Measurements from ENCODE around the gene C1QL1.

The C1QL1 gene

GRCh38 chr17:44922746-44923470 lies 45.2 kb downstream of the C1QL1 start:
- H3K4me3 ChIP-seq (ENCODE audit: low read depth in 1 of 2, low read length in 2 of 2) = no peak overlapping the region
- H4K20me1 ChIP-seq (ENCODE audit: insufficient read depth, low read length) = peaks cover 23% of the 10 kb centered on the region
- no peak; the same call in none of the 3 replicates for ATAC-seq (ENCODE audit: insufficient read depth, low read depth)
- DNase-seq = no peak
- H2AFZ ChIP-seq (ENCODE audit: low read depth, low read length) = no peak overlapping the region
- no peaks in the 10 kb centered on the region for H3K9me3 ChIP-seq (ENCODE audit: insufficient read depth, low read length, severe bottlenecking)
- no peaks in the 10 kb centered on the region for H3K4me1 ChIP-seq (ENCODE audit: insufficient read depth, low read length)
- peaks cover 8% of the 10 kb centered on the region for H3K27me3 ChIP-seq (ENCODE audit: insufficient read depth, low read length, poor library complexity)
- H3K79me2 ChIP-seq (ENCODE audit: insufficient read depth, low read length) = no peaks in the 10 kb centered on the region
- no peak for TF ChIP-seq EZH2 (IDR thresholded peaks at IDR 0.05; ENCODE audit: borderline replicate concordance, low read depth, low read length, severe bottlenecking)
- no peak for TF ChIP-seq CTCF (IDR thresholded peaks at IDR 0.05; ENCODE audit: borderline replicate concordance, extremely low read depth, low read length, poor library complexity, severe bottlenecking)
- H3K27ac ChIP-seq (ENCODE audit: low read length) = no peak overlapping the region
- H3K4me2 ChIP-seq (ENCODE audit: insufficient read depth, low read length) = no peak overlapping the region
- H3K9ac ChIP-seq (ENCODE audit: low read depth, low read length) = no peak overlapping the region
- peaks cover 23% of the 10 kb centered on the region for H3K36me3 ChIP-seq (ENCODE audit: insufficient read depth, low read length)

GRCh38 chr17:44922136-44922535 lies 46.0 kb downstream of the C1QL1 start:
- H3K4me2 ChIP-seq (ENCODE audit: insufficient read depth, low read length) = no peak overlapping the region
- TF ChIP-seq EZH2 (IDR thresholded peaks at IDR 0.05; ENCODE audit: borderline replicate concordance, low read depth, low read length, severe bottlenecking) (no peak), CTCF (IDR thresholded peaks at IDR 0.05; ENCODE audit: borderline replicate concordance, extremely low read depth, low read length, poor library complexity, severe bottlenecking) (no peak)
- H3K9me3 ChIP-seq (ENCODE audit: insufficient read depth, low read length, severe bottlenecking) = no peaks in the 10 kb centered on the region
- no peak overlapping the region for H3K9ac ChIP-seq (ENCODE audit: low read depth, low read length)
- no peaks in the 10 kb centered on the region for H3K79me2 ChIP-seq (ENCODE audit: insufficient read depth, low read length)
- DNase-seq = no peak
- H2AFZ ChIP-seq (ENCODE audit: low read depth, low read length) = no peak overlapping the region
- peaks cover 15% of the 10 kb centered on the region for H3K36me3 ChIP-seq (ENCODE audit: insufficient read depth, low read length)
- no peaks in the 10 kb centered on the region for H3K4me1 ChIP-seq (ENCODE audit: insufficient read depth, low read length)
- no peak overlapping the region for H3K4me3 ChIP-seq (ENCODE audit: low read depth in 1 of 2, low read length in 2 of 2)
- H4K20me1 ChIP-seq (ENCODE audit: insufficient read depth, low read length) = peaks cover 15% of the 10 kb centered on the region
- peaks cover 8% of the 10 kb centered on the region for H3K27me3 ChIP-seq (ENCODE audit: insufficient read depth, low read length, poor library complexity)
- no peak for ATAC-seq (ENCODE audit: insufficient read depth, low read depth)
- H3K27ac ChIP-seq (ENCODE audit: low read length) = no peak overlapping the region

DNA sequence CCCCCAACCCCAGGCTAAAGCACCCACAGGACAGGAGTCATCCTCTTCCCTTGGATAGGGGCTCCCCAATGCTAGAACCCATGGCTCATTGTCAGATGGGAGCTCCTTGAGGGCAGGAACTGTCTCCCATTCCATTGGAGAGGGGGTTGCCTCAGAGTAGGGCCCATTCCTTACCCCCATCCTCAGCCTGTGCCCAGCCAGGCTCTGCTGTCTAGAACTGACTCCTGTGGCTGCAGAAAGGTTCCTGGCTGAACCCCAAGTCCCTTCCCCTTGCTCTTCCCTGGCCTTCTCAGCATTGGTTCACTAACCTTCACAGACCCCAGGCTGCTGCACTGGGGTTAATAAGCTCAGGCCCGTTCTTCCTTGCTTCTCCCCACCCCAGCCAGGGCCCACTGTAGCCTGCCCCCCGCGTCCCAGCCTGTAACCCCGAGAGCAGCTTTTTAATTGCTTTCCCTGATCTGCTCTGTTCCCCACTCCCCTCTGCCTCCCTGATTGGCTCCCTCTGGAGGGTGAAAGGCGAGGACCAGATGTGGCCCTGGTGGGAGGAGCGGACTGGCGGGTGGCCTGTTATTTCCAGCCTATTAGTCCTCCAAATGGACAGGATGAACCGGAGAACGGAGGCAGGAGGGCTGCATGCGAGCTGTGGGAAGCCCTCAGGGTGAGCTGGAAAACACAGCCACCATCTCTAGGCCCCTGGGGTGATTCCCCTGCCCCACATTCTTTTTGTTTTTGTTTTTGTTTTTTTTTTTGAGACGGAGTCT lies 46.8 kb downstream of the C1QL1 start:
- no peaks in the 10 kb centered on the region for H3K9me3 ChIP-seq (ENCODE audit: insufficient read depth, low read length, severe bottlenecking)
- H3K27me3 ChIP-seq (ENCODE audit: insufficient read depth, low read length, poor library complexity) = peaks cover 8% of the 10 kb centered on the region
- ATAC-seq (ENCODE audit: insufficient read depth, low read depth) = no peak
- TF ChIP-seq EZH2 (IDR thresholded peaks at IDR 0.05; ENCODE audit: borderline replicate concordance, low read depth, low read length, severe bottlenecking) = no peak
- no peak for TF ChIP-seq CTCF (IDR thresholded peaks at IDR 0.05; ENCODE audit: borderline replicate concordance, extremely low read depth, low read length, poor library complexity, severe bottlenecking)
- H3K79me2 ChIP-seq (ENCODE audit: insufficient read depth, low read length) = no peaks in the 10 kb centered on the region
- H3K4me2 ChIP-seq (ENCODE audit: insufficient read depth, low read length) = no peak overlapping the region
- no peak overlapping the region for H2AFZ ChIP-seq (ENCODE audit: low read depth, low read length)
- H3K27ac ChIP-seq (ENCODE audit: low read length) = no peak overlapping the region
- no peaks in the 10 kb centered on the region for H3K4me1 ChIP-seq (ENCODE audit: insufficient read depth, low read length)
- peaks cover 11% of the 10 kb centered on the region for H4K20me1 ChIP-seq (ENCODE audit: insufficient read depth, low read length)
- H3K36me3 ChIP-seq (ENCODE audit: insufficient read depth, low read length) = peaks cover 7% of the 10 kb centered on the region
- no peak overlapping the region for H3K9ac ChIP-seq (ENCODE audit: low read depth, low read length)
- DNase-seq = no peak
- H3K4me3 ChIP-seq (ENCODE audit: low read depth in 1 of 2, low read length in 2 of 2) = no peak overlapping the region
